Liver (tissue), 3 donors: ENCODE results near the gene RER1.

ENCODE experiments used
- ATF3 ChIP-seq: IDR thresholded peaks from 2 replicates; pipeline ENCODE4 v1.6.1; 2016; ENCODE audit warnings: antibody characterized with exemption
- CTCF ChIP-seq: fragments of 150-350 bp; IDR thresholded peaks from 2 replicates; pipeline ENCODE4 v1.5.1; 2017; ENCODE audit warnings: improper control_type of control experiment, low read depth, low read length; ENCODE audit not compliant: missing input control
- EGR1 ChIP-seq, 2 donors: IDR thresholded peaks; 2 replicates each; pipeline ENCODE4 v1.6.1; 2016 to 2018; ENCODE audit warnings: antibody characterized with exemption in 2 of 2, low read depth in 2 of 2
- FOXA2 ChIP-seq: IDR thresholded peaks from 2 replicates; pipeline ENCODE4 v1.6.1; 2016; ENCODE audit warnings: antibody characterized with exemption
- GABPA ChIP-seq, 2 donors: IDR thresholded peaks in 1 of 2; conservative IDR thresholded peaks in 1 of 2; 2 replicates each; pipeline ENCODE4 v1.6.1; 2016; ENCODE audit warnings: antibody characterized with exemption in 2 of 2, mild to moderate bottlenecking in 1 of 2, moderate library complexity in 1 of 2
- HNF4G ChIP-seq: IDR thresholded peaks from 2 replicates; pipeline ENCODE4 v1.6.1; 2016; ENCODE audit warnings: antibody characterized with exemption
- JUND ChIP-seq, 2 donors: IDR thresholded peaks; 2 replicates each; pipeline ENCODE4 v1.6.1; 2016; ENCODE audit warnings: antibody characterized with exemption in 2 of 2
- MAX ChIP-seq: IDR thresholded peaks from 2 replicates; pipeline ENCODE4 v1.6.1; 2016; ENCODE audit warnings: antibody characterized with exemption
- RAD21 ChIP-seq, 2 donors: IDR thresholded peaks; 2 replicates each; pipeline ENCODE4 v1.6.1; 2016; ENCODE audit warnings: antibody characterized with exemption in 2 of 2, mild to moderate bottlenecking in 2 of 2
- REST ChIP-seq: IDR thresholded peaks from 2 replicates; pipeline ENCODE4 v1.6.1; 2016; ENCODE audit warnings: antibody characterized with exemption, mild to moderate bottlenecking
- TAF1 ChIP-seq: conservative IDR thresholded peaks from 2 replicates; pipeline ENCODE4 v1.6.1; 2016; ENCODE audit warnings: antibody characterized with exemption, mild to moderate bottlenecking
- YY1 ChIP-seq: IDR thresholded peaks from 2 replicates; pipeline ENCODE4 v1.6.1; 2016; ENCODE audit warnings: antibody characterized with exemption, mild to moderate bottlenecking
- donor health status: healthy.
- donor health status: healthy.

DNA sequence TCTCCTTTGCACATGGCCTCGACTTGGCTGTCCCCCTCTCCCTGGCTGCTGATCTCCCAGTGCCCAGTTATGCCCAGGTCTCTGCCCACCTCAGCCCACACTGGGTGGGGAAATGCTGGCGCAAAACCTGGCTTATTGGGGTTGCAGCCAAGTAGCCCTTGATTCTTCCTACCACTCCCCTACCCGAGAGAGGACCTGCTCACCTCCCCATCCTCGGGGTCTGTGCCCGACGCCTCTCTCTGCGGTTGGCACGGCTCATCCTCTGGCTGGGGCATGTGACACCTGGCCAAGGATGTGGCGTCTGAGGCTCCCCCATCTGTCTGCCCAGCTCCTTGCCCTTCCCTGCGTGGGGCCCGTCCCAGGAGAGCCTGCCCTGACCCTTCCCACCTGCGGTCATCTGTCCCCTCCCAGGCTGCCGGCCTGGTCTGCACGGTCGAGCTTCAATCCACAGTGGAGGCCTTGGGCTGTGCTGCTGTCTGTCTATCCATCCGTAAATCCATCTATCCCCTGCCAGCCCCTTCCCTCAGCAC is 27.2 kb downstream of the RER1 start:
- TF ChIP-seq TAF1 (no peak), CTCF (no peak), GABPA (IDR thresholded peaks at IDR 0.05 in 1 of 2, conservative IDR thresholded peaks at IDR 0.05 in 1 of 2) (no peak), JUND (IDR thresholded peaks at IDR 0.05) (no peak), RAD21 (IDR thresholded peaks at IDR 0.05) (no peak), MAX (no peak), EGR1 (IDR thresholded peaks at IDR 0.05; ENCODE audit: low read depth in 2 of 2) (no peak), REST (no peak), YY1 (no peak), ATF3 (no peak), FOXA2 (no peak), HNF4G (no peak)
